Keratinocyte (primary cell): ENCODE data around the gene KCNG2. TPM values are rescaled to one million over a fixed set of nuclear protein-coding genes. Genes with fewer than 3 reads are reported as not detected.

ENCODE experiments used
- DNase-seq: peaks from one replicate; pipeline ENCODE4 v3.0.0-alpha.2; 2011; ENCODE audit warnings: low read depth, missing footprints, low spot score
- FAIRE-seq: peaks from 2 replicates; lab custom pipeline; 2011; peaks lifted over from hg19 to GRCh38; lab: Jason Lieb, UNC
- H2AFZ ChIP-seq: 2 replicates; pipeline ENCODE4 v1.6.0; 2012; ENCODE audit warnings: low read length, control low read depth, inconsistent platforms; ENCODE audit not compliant: control insufficient read depth
- H3K27ac ChIP-seq: 2 replicates; pipeline ENCODE4 v1.5.1; 2011; ENCODE audit warnings: low read length; ENCODE audit not compliant: control insufficient read depth, insufficient read depth
- H3K27me3 ChIP-seq: 3 replicates; pipeline ENCODE4 v1.6.0; 2011; ENCODE audit warnings: low read length; ENCODE audit not compliant: control insufficient read depth, insufficient read depth; ENCODE audit errors: extremely low read depth
- H3K36me3 ChIP-seq, 2 experiments: 2 replicates in 1 of 2; 3 replicates in 1 of 2; pipeline ENCODE4 v1.5.1; 2011; ENCODE audit warnings: low read length in 2 of 2, mild to moderate bottlenecking in 1 of 2; ENCODE audit not compliant: control insufficient read depth in 2 of 2, insufficient read depth in 2 of 2; ENCODE audit errors: extremely low read depth in 1 of 2
- H3K4me1 ChIP-seq: 3 replicates; pipeline ENCODE4 v1.5.1; 2011; ENCODE audit warnings: low read length; ENCODE audit not compliant: control insufficient read depth, insufficient read depth; ENCODE audit errors: extremely low read depth
- H3K4me2 ChIP-seq: 3 replicates; pipeline ENCODE4 v1.6.0; 2011; ENCODE audit warnings: low read depth, low read length; ENCODE audit not compliant: control insufficient read depth, insufficient read depth; ENCODE audit errors: extremely low read depth
- H3K4me3 ChIP-seq, 3 experiments: fragments of 200-600 bp in 1 of 3; sonication (generic) in 1 of 3; 2 replicates in 2 of 3; 3 replicates in 1 of 3; pipeline ENCODE4 v1.5.1; 2011 to 2016; ENCODE audit warnings: low read length in 3 of 3, mild to moderate bottlenecking in 3 of 3, control low read depth in 2 of 3, inconsistent platforms in 1 of 3, low read depth in 1 of 3, mixed read lengths in 1 of 3, mixed run types in 1 of 3, moderate library complexity in 1 of 3; ENCODE audit not compliant: control insufficient read depth in 2 of 3, insufficient read depth in 2 of 3; ENCODE audit errors: extremely low read depth in 1 of 3
- H3K79me2 ChIP-seq: 2 replicates; pipeline ENCODE4 v1.6.0; 2012; ENCODE audit warnings: low read length; ENCODE audit not compliant: control insufficient read depth, insufficient read depth
- H3K9ac ChIP-seq: 3 replicates; pipeline ENCODE4 v1.6.0; 2011; ENCODE audit warnings: low read length; ENCODE audit not compliant: control insufficient read depth, insufficient read depth; ENCODE audit errors: extremely low read depth
- H3K9me1 ChIP-seq: 3 replicates; pipeline ENCODE4 v1.6.0; 2011; ENCODE audit warnings: low read length; ENCODE audit not compliant: control insufficient read depth, insufficient read depth; ENCODE audit errors: extremely low read depth
- H3K9me3 ChIP-seq: 2 replicates; pipeline ENCODE4 v1.5.1; 2012; ENCODE audit warnings: low read depth, low read length; ENCODE audit not compliant: control insufficient read depth
- H4K20me1 ChIP-seq: 3 replicates; pipeline ENCODE4 v1.6.0; 2011; ENCODE audit warnings: low read length; ENCODE audit not compliant: control insufficient read depth, insufficient read depth; ENCODE audit errors: extremely low read depth
- EZH2 ChIP-seq: IDR thresholded peaks from one replicate; pipeline ENCODE4 v1.6.1; 2012; ENCODE audit warnings: inconsistent platforms, mild to moderate bottlenecking, low read length, moderate library complexity
- dilution Hi-C: fragments of 300-500 bp; cut with MboI; formaldehyde crosslinking; loops from one replicate; pipeline ENCODE4 v1.7.0; 2020; ENCODE audit warnings: low sequenced_read_pairs; ENCODE audit not compliant: extremely low pct_ligation_motif_present
- polyA plus RNA-seq, 5 experiments: library from polyadenylated mRNA; depleted of rRNA in 3 of 5; stranded (reverse) in 3 of 5; stranded (forward) in 1 of 5; unstranded in 1 of 5; fragments of >200 nt; gene quantifications; 1 replicate in 1 of 5; 2 replicates in 3 of 5; 3 replicates in 1 of 5; pipeline versions ENCODE4 v1.2.1 to v1.2.3, GENCODE V29; 2011 to 2012; ENCODE audit warnings: missing spikeins in 2 of 5, low read depth in 1 of 5, low replicate concordance in 1 of 5
- TF ChIP-seq, protein P1 (sequence below), 3 experiments: IDR thresholded peaks in 1 of 3; conservative IDR thresholded peaks in 1 of 3; optimal IDR thresholded peaks in 1 of 3; 2 replicates in 2 of 3; 3 replicates in 1 of 3; pipeline versions ENCODE3 to v1.5.1; 2011; ENCODE audit warnings: low read length in 3 of 3, mild to moderate bottlenecking in 3 of 3, moderate library complexity in 2 of 3, control low read depth in 1 of 3, inconsistent platforms in 1 of 3; ENCODE audit not compliant: insufficient read depth in 2 of 3; ENCODE audit errors: extremely low read depth in 1 of 3

KCNG2 gene
- polyA plus RNA-seq, 1 donor (not counting 4 experiments of a cell fraction or from before 2014, with no cell fraction given): not detected

DNA sequence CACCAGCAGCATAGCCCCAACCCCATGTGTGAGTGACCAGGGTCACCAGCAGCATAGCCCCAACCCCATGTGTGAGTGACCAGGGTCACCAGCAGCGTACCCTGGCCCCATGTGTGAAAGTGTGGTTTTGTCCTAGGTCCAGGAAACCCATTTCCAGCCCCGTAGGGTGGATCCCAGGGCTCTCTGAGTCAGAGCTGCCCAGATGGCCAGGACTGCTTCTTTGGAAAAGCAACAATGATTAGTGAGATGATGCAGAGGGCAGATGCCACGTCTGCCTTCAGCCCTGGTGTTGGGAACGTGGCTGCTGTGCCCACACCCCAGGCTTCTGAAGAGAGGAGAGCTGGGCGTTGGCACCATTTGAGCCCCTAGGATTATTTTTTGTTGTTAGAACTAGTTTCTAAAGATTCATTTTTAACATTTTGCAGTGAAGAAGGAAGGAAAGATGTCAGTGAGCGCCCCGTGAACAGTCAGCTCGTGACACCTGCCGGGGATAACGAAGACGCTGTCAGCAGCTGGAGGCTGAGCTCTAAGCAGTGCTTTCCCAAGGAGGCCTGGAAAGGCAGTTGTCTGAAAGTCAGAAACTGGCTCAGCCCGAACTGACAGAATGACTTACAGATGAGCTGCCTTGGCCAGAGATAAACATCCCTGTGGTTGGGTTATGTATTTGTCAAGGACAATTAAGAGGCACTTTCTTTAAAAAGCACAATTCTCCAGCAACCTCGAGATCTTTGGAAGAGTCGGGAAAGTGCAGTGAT lies 32.1 kb upstream of the KCNG2 start:
- H3K79me2 ChIP-seq: no peaks in the 10 kb centered on the region
- no peak overlapping the region for H3K4me3 ChIP-seq
- no peaks in the 10 kb centered on the region for H3K27me3 ChIP-seq
- no peak overlapping the region for H3K27ac ChIP-seq
- TF ChIP-seq, protein P1, sequence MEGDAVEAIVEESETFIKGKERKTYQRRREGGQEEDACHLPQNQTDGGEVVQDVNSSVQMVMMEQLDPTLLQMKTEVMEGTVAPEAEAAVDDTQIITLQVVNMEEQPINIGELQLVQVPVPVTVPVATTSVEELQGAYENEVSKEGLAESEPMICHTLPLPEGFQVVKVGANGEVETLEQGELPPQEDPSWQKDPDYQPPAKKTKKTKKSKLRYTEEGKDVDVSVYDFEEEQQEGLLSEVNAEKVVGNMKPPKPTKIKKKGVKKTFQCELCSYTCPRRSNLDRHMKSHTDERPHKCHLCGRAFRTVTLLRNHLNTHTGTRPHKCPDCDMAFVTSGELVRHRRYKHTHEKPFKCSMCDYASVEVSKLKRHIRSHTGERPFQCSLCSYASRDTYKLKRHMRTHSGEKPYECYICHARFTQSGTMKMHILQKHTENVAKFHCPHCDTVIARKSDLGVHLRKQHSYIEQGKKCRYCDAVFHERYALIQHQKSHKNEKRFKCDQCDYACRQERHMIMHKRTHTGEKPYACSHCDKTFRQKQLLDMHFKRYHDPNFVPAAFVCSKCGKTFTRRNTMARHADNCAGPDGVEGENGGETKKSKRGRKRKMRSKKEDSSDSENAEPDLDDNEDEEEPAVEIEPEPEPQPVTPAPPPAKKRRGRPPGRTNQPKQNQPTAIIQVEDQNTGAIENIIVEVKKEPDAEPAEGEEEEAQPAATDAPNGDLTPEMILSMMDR (optimal IDR thresholded peaks at IDR 0.05 in 1 of 3, IDR thresholded peaks at IDR 0.05 in 1 of 3, conservative IDR thresholded peaks at IDR 0.05 in 1 of 3; ENCODE audit: extremely low read depth in 1 of 3, insufficient read depth in 2 of 3, low read length in 3 of 3): no peak
- no peak for TF ChIP-seq EZH2
- no peaks in the 10 kb centered on the region for H3K4me1 ChIP-seq
- no peak overlapping the region for H3K4me2 ChIP-seq
- no peak overlapping the region for H2AFZ ChIP-seq
- H3K9ac ChIP-seq: no peak overlapping the region
- no peaks in the 10 kb centered on the region for H3K36me3 ChIP-seq
- H3K9me1 ChIP-seq: no peaks in the 10 kb centered on the region
- dilution Hi-C loops: no loop called here
- no peak for FAIRE-seq
- no peaks in the 10 kb centered on the region for H4K20me1 ChIP-seq
- H3K9me3 ChIP-seq: peaks cover 2% of the 10 kb centered on the region
- DNase-seq: no peak

DNA sequence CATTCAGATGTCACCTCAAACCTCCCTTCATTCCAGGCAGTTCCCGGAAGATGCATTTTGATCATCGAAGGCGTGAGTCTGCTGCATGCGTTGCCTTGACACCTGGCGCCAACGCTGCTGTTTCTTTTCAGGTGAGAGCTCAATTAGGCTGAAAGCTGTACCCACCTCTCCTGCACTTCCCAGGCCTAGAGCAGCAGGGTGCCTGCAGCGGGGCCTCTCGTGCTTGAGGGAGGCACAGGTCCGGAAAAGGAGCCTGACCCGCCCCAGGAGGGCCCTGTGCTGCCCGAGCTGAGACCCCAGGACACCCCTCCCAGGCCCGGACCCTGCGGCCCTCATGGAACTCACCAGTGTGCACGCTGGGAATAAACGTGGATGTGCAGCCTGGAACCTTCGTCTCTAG lies 31.4 kb upstream of the KCNG2 start:
- Histone ChIP-seq H3K9me1 (no peaks in the 10 kb centered on the region), H3K4me1 (no peaks in the 10 kb centered on the region), H3K79me2 (no peaks in the 10 kb centered on the region), H3K4me3 (no peak overlapping the region), H3K9me3 (peaks cover 2% of the 10 kb centered on the region), H3K4me2 (no peak overlapping the region), H3K36me3 (no peaks in the 10 kb centered on the region), H4K20me1 (no peaks in the 10 kb centered on the region), H3K27me3 (no peaks in the 10 kb centered on the region), H3K27ac (no peak overlapping the region), H3K9ac (no peak overlapping the region), H2AFZ (no peak overlapping the region)
- dilution Hi-C loops: no loop called here
- no peak for FAIRE-seq
- DNase-seq: no peak
- TF ChIP-seq, protein P1 (optimal IDR thresholded peaks at IDR 0.05 in 1 of 3, IDR thresholded peaks at IDR 0.05 in 1 of 3, conservative IDR thresholded peaks at IDR 0.05 in 1 of 3; ENCODE audit: extremely low read depth in 1 of 3, insufficient read depth in 2 of 3, low read length in 3 of 3): no peak
- TF ChIP-seq EZH2: no peak
